ENCODE measurements around the gene PEAK1. TPM values are rescaled to one million over a fixed set of nuclear protein-coding genes. Genes with fewer than 3 reads are reported as not detected.
"Not testable (repeated sequence)": the region's sequence is repeated elsewhere in the genome, so short reads cannot be mapped to it uniquely, and the experiment has no call there.

PEAK1 gene
- total RNA-seq, 4 donors from 2014 or later: 14.5 to 31.1 (median 25.9) TPM

DNA sequence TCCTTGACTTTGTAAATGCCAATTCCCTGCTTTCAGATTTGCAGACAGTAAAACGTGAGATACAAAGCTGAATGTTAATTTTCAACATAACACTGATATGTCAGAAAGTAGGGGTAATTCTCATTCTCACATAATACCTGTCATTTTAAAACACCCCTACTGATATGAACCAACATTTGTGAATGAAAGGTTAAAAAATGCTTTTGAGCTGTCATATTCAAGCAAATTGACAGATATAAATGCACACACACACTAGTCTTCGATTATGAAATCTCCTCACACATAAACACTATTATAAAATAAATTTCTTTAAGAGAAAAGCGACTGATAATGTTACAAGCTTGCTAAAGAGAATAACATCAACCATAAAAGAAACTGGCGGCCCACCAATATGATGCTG lies 128.8 kb downstream of the PEAK1 start:
- Histone ChIP-seq H3K4me1 (peaks cover 6% of the 10 kb centered on the region), H3K27ac (no peak overlapping the region), H3K4me3 (no peak overlapping the region), H3K9me3 (no peaks in the 10 kb centered on the region), H3K36me3 (no peaks in the 10 kb centered on the region), H3K27me3 (no peaks in the 10 kb centered on the region)
- TF ChIP-seq, protein P1, sequence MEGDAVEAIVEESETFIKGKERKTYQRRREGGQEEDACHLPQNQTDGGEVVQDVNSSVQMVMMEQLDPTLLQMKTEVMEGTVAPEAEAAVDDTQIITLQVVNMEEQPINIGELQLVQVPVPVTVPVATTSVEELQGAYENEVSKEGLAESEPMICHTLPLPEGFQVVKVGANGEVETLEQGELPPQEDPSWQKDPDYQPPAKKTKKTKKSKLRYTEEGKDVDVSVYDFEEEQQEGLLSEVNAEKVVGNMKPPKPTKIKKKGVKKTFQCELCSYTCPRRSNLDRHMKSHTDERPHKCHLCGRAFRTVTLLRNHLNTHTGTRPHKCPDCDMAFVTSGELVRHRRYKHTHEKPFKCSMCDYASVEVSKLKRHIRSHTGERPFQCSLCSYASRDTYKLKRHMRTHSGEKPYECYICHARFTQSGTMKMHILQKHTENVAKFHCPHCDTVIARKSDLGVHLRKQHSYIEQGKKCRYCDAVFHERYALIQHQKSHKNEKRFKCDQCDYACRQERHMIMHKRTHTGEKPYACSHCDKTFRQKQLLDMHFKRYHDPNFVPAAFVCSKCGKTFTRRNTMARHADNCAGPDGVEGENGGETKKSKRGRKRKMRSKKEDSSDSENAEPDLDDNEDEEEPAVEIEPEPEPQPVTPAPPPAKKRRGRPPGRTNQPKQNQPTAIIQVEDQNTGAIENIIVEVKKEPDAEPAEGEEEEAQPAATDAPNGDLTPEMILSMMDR (IDR thresholded peaks at IDR 0.05): no peak
- TF ChIP-seq POLR2A (IDR thresholded peaks at IDR 0.05): no peak
- TF ChIP-seq EP300 (IDR thresholded peaks at IDR 0.05): no peak
- no peak for TF ChIP-seq POLR2AphosphoS5 (IDR thresholded peaks at IDR 0.05)
- DNase-seq (ENCODE audit: low spot score in 2 of 2): no peak
- 93% methylated on average over 4 of the region's 4 CpGs for WGBS

DNA sequence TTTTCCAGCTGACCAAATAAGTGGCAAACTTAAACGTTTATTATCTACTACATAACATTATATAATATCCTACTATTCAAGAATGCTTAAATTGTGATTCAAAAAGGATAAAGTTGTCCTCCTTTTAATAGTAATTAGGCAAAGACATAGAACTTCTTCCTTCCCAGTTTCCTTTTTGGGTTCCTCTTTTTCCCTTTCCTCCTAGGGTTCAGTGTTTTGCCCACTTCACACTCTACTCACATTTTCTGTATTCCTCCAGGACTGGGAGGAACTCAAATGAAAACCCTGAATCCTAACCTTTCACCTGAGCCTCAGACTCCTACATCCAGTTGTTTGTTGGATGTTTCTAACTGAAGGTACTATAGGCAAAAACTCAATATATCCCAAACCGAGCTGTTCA lies 132.5 kb downstream of the PEAK1 start:
- Histone ChIP-seq H3K27ac (no peak overlapping the region), H3K9me3 (no peaks in the 10 kb centered on the region), H3K4me1 (peaks cover 6% of the 10 kb centered on the region), H3K27me3 (no peaks in the 10 kb centered on the region), H3K4me3 (no peak overlapping the region), H3K36me3 (peaks cover 5% of the 10 kb centered on the region)
- DNase-seq (ENCODE audit: low spot score in 2 of 2): no peak
- 73% methylated on average over 2 of the region's 2 CpGs for WGBS
- TF ChIP-seq EP300 (IDR thresholded peaks at IDR 0.05): no peak

DNA sequence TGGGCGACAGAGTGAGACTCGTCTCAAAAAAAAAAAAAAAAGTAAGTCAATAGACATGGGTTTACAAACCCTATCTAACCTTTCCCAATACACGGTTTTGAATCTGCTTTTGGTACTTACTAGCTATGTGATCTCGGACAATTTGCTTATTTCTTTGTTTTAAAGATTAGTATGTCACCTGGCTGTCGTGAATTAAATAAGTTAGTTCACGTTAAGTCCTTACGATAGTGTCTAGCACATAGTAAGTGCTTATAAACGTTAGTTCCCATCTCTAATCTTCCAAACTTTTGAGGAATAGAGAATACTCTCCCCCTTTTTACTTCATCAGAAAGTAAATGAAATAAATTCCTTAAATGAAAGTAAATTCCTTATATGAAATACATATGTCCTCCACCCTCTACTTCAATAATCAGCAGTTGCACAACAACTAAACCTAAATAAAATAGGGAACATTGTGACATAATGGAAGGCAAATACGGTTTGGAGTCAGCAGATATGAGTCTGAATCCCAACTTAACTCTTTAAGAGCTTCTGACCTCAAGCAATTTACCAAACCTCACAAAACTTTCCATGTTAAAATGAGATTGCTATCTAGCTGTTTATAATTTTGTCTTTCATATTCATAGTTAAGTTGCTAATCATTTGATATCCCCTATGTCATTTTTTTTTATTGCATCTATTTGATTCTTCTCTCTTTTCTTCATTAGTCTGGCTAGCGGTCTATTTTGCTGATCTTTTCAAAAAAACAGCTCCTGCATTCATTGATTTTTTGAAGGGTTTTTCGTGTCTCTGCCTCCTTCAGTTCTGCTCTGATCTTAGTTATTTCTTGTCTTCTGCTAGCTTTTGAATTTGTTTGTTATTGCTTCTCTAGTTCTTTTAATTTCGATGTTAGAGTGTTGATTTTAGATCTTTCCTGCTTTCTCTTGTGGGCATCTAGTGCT lies 134.6 kb downstream of the PEAK1 start:
- H3K27me3 ChIP-seq: no peaks in the 10 kb centered on the region
- 92% methylated on average over 12 of the region's 12 CpGs for WGBS

DNA sequence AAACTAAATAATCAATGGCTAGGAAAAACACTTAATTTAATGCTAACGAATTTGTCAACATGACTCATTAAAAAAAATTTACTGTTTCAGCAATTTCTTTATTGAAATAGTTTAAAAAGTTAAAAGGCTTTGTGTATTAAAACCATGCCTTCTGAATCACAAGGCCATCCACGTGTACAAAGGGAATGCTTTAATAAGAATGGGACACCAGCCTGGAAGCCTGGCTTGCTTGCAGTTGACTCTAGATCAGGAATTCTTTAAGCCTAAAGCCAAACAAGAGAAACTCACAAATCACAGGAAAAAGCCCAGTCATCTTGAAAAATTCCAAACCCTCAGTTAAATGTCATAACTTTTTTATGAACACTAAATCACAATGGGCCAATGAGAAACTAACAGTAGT lies 137.6 kb downstream of the PEAK1 start:
- H3K27ac ChIP-seq: no peak overlapping the region
- no peaks in the 10 kb centered on the region for H3K27me3 ChIP-seq
- H3K9me3 ChIP-seq: no peaks in the 10 kb centered on the region
- peaks cover 5% of the 10 kb centered on the region for H3K36me3 ChIP-seq
- no peak overlapping the region for H3K4me3 ChIP-seq
- 47% methylated on average over 2 of the region's 2 CpGs for WGBS
- H3K4me1 ChIP-seq: peaks cover 4% of the 10 kb centered on the region
- no peak for DNase-seq (ENCODE audit: low spot score in 2 of 2)
- TF ChIP-seq POLR2AphosphoS5 (IDR thresholded peaks at IDR 0.05) (no peak), EP300 (IDR thresholded peaks at IDR 0.05) (no peak), POLR2A (IDR thresholded peaks at IDR 0.05) (no peak)
- TF ChIP-seq, protein P1 (IDR thresholded peaks at IDR 0.05): no peak

More for the DNA sequence above, 134.6 kb downstream of the PEAK1 start:
- TF ChIP-seq POLR2A (IDR thresholded peaks at IDR 0.05) (no peak), POLR2AphosphoS5 (IDR thresholded peaks at IDR 0.05) (no peak)
- Histone ChIP-seq H3K9me3 (no peaks in the 10 kb centered on the region), H3K36me3 (peaks cover 5% of the 10 kb centered on the region), H3K4me1 (peaks cover 6% of the 10 kb centered on the region), H3K4me3 (no peak overlapping the region), H3K27ac (no peak overlapping the region)
- no peak for DNase-seq (ENCODE audit: low spot score in 2 of 2)

DNA sequence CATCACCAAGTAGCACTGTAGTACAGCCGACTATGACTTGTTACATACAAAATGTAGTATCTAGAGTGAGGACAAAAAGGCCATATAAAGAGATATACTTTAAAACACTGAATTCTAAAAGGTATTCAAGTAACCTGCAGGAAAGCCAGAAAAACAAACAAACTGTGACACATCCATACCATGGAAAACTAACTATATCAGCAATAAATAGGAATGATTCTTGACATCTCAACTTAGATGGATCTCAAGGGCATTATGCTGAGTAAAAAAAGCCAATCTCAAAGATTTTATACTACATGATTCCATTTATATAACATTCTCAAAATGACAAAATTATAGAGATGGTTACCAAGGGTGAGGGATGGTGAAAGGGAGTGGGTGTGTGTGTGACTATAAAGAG lies 143.0 kb downstream of the PEAK1 start:
- Histone ChIP-seq H3K4me1 (no peaks in the 10 kb centered on the region), H3K4me3 (no peak overlapping the region), H3K9me3 (no peaks in the 10 kb centered on the region), H3K27me3 (no peaks in the 10 kb centered on the region), H3K36me3 (no peaks in the 10 kb centered on the region), H3K27ac (no peak overlapping the region)
- no peak for DNase-seq (ENCODE audit: low spot score in 2 of 2)
- TF ChIP-seq, protein P1 (IDR thresholded peaks at IDR 0.05): no peak
- TF ChIP-seq EP300 (IDR thresholded peaks at IDR 0.05) (no peak), POLR2AphosphoS5 (IDR thresholded peaks at IDR 0.05) (no peak), POLR2A (IDR thresholded peaks at IDR 0.05) (no peak)
- WGBS: 95% methylated on average over 1 of the region's 1 CpG

DNA sequence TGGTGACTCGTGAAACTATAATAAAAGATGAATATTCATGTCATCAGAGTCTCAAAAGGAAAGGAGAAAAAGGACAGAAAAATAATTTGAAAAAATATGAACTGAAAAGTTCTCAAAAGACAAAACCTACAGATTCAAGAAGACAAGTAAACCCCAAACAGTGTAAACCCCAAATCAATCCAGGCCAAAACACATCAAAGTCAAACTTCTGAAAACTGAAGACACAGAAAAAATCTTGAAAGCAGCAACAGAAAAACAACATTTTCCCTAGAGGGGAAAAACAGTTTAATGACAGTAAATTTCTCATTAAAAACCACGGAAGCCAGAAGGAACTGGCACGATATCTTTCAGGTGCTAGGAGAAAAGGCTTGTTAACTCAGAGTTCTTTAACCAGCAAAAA lies 143.8 kb downstream of the PEAK1 start:
- H3K27me3 ChIP-seq: no peaks in the 10 kb centered on the region
- H3K4me1 ChIP-seq: no peaks in the 10 kb centered on the region
- no peak overlapping the region for H3K4me3 ChIP-seq
- DNase-seq (ENCODE audit: low spot score in 2 of 2): no peak
- TF ChIP-seq, protein P1 (IDR thresholded peaks at IDR 0.05): no peak
- TF ChIP-seq POLR2AphosphoS5 (IDR thresholded peaks at IDR 0.05) (no peak), POLR2A (IDR thresholded peaks at IDR 0.05) (no peak), EP300 (IDR thresholded peaks at IDR 0.05) (no peak)
- no peaks in the 10 kb centered on the region for H3K9me3 ChIP-seq
- WGBS: 52% methylated on average over 3 of the region's 3 CpGs
- no peaks in the 10 kb centered on the region for H3K36me3 ChIP-seq
- H3K27ac ChIP-seq: no peak overlapping the region

DNA sequence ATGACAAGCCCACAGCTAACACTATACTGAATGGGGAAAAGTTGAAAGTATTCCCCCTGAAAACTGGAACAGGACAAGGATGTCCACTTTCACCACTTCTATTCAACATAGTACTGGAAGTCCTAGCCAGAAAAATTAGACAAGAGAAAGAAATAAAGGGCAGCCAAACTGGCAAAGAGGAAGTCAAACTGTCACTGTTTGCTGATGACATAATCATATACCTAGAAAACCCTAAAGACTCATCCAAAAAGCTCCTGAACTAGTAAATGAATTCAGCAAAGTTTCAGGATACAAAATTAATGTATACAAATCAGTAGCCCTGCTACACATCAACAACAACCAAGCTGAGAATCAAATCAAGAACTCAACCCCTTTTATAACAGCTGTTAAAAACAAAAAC lies 146.8 kb downstream of the PEAK1 start:
- H3K4me1 ChIP-seq; H3K36me3 ChIP-seq; H3K4me3 ChIP-seq; H3K9me3 ChIP-seq; H3K27me3 ChIP-seq; DNase-seq (ENCODE audit: low spot score in 2 of 2); H3K27ac ChIP-seq: not testable (repeated sequence)

Measured in suprapubic skin (tissue), 4 donors.